Testis (tissue), 3 donors: ENCODE results near the gene SNX11. TPM values are rescaled to one million over a fixed set of nuclear protein-coding genes. Genes with fewer than 3 reads are reported as not detected.

Experiments used
- DNase-seq: peaks from one replicate; pipeline ENCODE4 v3.0.0-alpha.2; 2019
- H3K27ac ChIP-seq, 2 donors: fragments of 200-600 bp; sonication (generic); one replicate each; pipeline ENCODE4 v1.5.1; 2019
- H3K27me3 ChIP-seq: fragments of 200-600 bp; sonication (generic); one replicate; pipeline ENCODE4 v1.5.1; 2019
- H3K36me3 ChIP-seq: fragments of 200-600 bp; sonication (generic); one replicate; pipeline ENCODE4 v1.5.1; 2017; ENCODE audit warnings: low read depth; ENCODE audit errors: missing control alignments
- H3K4me1 ChIP-seq: fragments of 200-600 bp; sonication (generic); one replicate; pipeline ENCODE4 v1.5.1; 2019
- H3K4me3 ChIP-seq, 2 donors: fragments of 200-600 bp; sonication (generic); one replicate each; pipeline ENCODE4 v1.5.1; 2017 to 2019
- H3K9me3 ChIP-seq: fragments of 200-600 bp; sonication (generic); one replicate; pipeline ENCODE4 v1.5.1; 2017
- CTCF ChIP-seq, 3 experiments: fragments of 450-650 bp in 2 of 3; fragments of 200-600 bp in 1 of 3; sonication (generic) in 1 of 3; IDR thresholded peaks; one replicate each; pipeline ENCODE4 v1.5.1; 2016 to 2019; ENCODE audit warnings: antibody characterized with exemption in 3 of 3, mild to moderate bottlenecking in 2 of 3, moderate library complexity in 1 of 3
- POLR2A ChIP-seq: fragments of 450-650 bp; IDR thresholded peaks from one replicate; pipeline ENCODE4 v1.6.1; 2017; ENCODE audit warnings: antibody characterized with exemption, mild to moderate bottlenecking, moderate library complexity
- WGBS, 2 donors: methylation state at CpG; one replicate each; pipeline ENCODE4 v1.1.5; 2018; 5-methylcytosine and 5-hydroxymethylcytosine counted together
- intact Hi-C: fragments of 100-400 bp; cut with DNase I; formaldehyde crosslinking; loops from one replicate; pipeline ENCODE4 v1.15.1; 2023; ENCODE audit warnings: low total_unique reads
- polyA plus RNA-seq: library from polyadenylated mRNA; stranded (reverse); fragments of 350-450 nt; fragmentation: Illumina TruSeq; extraction: RNeasy Lipid Tissue Mini Kit (QIAGEN cat#74804); gene quantifications from one replicate; pipeline ENCODE4 v1.2.3, GENCODE V29; 2014; ENCODE audit warnings: low read depth, low replicate concordance; ENCODE audit not compliant: insufficient read depth
- total RNA-seq, 2 donors: library from RNA; depleted of rRNA; stranded (reverse); fragments of >200 nt; gene quantifications; one replicate each; pipeline ENCODE4 v1.2.3, GENCODE V29; 2016

The SNX11 gene
- total and polyA plus RNA-seq, 3 donors from 2014 or later, result 20.3 to 23.1 (median 23.1) TPM

GRCh38 chr17:48095611-48096010 is 12.0 kb upstream of the SNX11 start:
- no peaks in the 10 kb centered on the region for H3K36me3 ChIP-seq
- H3K27ac ChIP-seq, result no peak overlapping the region
- no peak for DNase-seq
- peaks cover 4% of the 10 kb centered on the region for H3K4me1 ChIP-seq
- H3K9me3 ChIP-seq, result no peaks in the 10 kb centered on the region
- TF ChIP-seq POLR2A (no peak), CTCF (IDR thresholded peaks at IDR 0.05) (no peak)
- no peaks in the 10 kb centered on the region for H3K27me3 ChIP-seq
- H3K4me3 ChIP-seq, result no peak overlapping the region
- WGBS, 2 donors, result 71% methylated on average over 4 of the region's 4 CpGs
- intact Hi-C loops, result no loop called here

GRCh38 chr17:48100160-48100559 is 7.4 kb upstream of the SNX11 start:
- no peaks in the 10 kb centered on the region for H3K27me3 ChIP-seq
- 11 to 22% methylated on average over 10 of the region's 10 CpGs for WGBS, 2 donors
- no peaks in the 10 kb centered on the region for H3K36me3 ChIP-seq
- no peak for TF ChIP-seq CTCF (IDR thresholded peaks at IDR 0.05)
- TF ChIP-seq POLR2A, result no peak
- no peaks in the 10 kb centered on the region for H3K9me3 ChIP-seq
- DNase-seq, result no peak
- H3K4me1 ChIP-seq, result peaks cover 4% of the 10 kb centered on the region
- intact Hi-C loops, result no loop called here
- peak overlapping the region in 1 of 2 donors; percentile 88 for H3K27ac ChIP-seq
- H3K4me3 ChIP-seq, result peak overlapping the region; percentile 77 to 87

GRCh38 chr17:48100591-48101011 is 7.0 kb upstream of the SNX11 start:
- DNase-seq, result peak; percentile 78
- WGBS, 2 donors, result 0 to 1% methylated on average over 20 to 23 of the region's 23 CpGs
- intact Hi-C loops, result no loop called here
- no peaks in the 10 kb centered on the region for H3K27me3 ChIP-seq
- peak overlapping the region; percentile 77 to 87 for H3K4me3 ChIP-seq
- no peaks in the 10 kb centered on the region for H3K36me3 ChIP-seq
- TF ChIP-seq POLR2A, result no peak
- TF ChIP-seq CTCF (IDR thresholded peaks at IDR 0.05), result no peak
- peak overlapping the region; percentile 60 to 88 for H3K27ac ChIP-seq
- H3K4me1 ChIP-seq, result peaks cover 4% of the 10 kb centered on the region
- H3K9me3 ChIP-seq, result no peaks in the 10 kb centered on the region

- TF ChIP-seq CTCF (IDR thresholded peaks at IDR 0.05) (peak in 1 of 3 experiments; percentile 29), POLR2A (no peak)
- intact Hi-C loops, result no loop called here
- Histone ChIP-seq H3K4me3 (peak within 1 kb of the TSS; percentile 77 to 87), H3K4me1 (peaks cover 4% of the 10 kb centered on the region), H3K9me3 (no peaks in the 10 kb centered on the region), H3K27me3 (no peaks in the 10 kb centered on the region), H3K36me3 (no peaks in the 10 kb centered on the region), H3K27ac (peak within 1 kb of the TSS; percentile 60 to 88)
- 0 to 1% methylated on average over 8 to 56 of the region's 79 CpGs for WGBS, 2 donors
- DNase-seq, result peak; percentile 95
Measured at GRCh38 chr17:48101012-48101720, 6.4 kb upstream of the SNX11 start, which contains the start of gene CBX1. CBX1 (minus strand) TSS chr17:48101478; CDS start chr17:48077004, 24,474 bp downstream.
